NCI-H1930 (cell line): ENCODE results near the gene ANO8.
"Not testable (repeated sequence)": the region's sequence is repeated elsewhere in the genome, so short reads cannot be mapped to it uniquely, and the experiment has no call there.

Experiments used
- DNase-seq, 2 experiments: peaks; one replicate each; lab custom pipeline; 2025; lab: John Stamatoyannopoulos, UW

The ANO8 gene, protein sequence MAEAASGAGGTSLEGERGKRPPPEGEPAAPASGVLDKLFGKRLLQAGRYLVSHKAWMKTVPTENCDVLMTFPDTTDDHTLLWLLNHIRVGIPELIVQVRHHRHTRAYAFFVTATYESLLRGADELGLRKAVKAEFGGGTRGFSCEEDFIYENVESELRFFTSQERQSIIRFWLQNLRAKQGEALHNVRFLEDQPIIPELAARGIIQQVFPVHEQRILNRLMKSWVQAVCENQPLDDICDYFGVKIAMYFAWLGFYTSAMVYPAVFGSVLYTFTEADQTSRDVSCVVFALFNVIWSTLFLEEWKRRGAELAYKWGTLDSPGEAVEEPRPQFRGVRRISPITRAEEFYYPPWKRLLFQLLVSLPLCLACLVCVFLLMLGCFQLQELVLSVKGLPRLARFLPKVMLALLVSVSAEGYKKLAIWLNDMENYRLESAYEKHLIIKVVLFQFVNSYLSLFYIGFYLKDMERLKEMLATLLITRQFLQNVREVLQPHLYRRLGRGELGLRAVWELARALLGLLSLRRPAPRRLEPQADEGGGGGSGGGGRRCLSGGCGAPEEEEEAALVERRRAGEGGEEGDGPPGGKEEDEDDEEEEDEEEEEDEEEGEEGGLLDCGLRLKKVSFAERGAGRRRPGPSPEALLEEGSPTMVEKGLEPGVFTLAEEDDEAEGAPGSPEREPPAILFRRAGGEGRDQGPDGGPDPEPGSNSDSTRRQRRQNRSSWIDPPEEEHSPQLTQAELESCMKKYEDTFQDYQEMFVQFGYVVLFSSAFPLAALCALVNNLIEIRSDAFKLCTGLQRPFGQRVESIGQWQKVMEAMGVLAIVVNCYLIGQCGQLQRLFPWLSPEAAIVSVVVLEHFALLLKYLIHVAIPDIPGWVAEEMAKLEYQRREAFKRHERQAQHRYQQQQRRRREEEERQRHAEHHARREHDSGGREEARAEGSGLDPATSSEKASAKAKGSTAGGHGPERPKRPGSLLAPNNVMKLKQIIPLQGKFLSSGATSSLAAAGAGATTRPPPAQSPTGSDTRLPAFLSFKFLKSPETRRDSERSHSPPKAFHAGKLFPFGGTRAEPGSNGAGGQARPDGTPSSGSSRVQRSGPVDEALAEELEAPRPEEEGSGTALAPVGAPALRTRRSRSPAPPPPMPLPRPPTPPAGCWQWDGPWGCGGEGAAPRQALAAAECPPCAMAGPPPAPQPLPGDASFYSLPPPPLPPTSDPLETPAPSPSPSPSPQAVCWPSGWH

DNA sequence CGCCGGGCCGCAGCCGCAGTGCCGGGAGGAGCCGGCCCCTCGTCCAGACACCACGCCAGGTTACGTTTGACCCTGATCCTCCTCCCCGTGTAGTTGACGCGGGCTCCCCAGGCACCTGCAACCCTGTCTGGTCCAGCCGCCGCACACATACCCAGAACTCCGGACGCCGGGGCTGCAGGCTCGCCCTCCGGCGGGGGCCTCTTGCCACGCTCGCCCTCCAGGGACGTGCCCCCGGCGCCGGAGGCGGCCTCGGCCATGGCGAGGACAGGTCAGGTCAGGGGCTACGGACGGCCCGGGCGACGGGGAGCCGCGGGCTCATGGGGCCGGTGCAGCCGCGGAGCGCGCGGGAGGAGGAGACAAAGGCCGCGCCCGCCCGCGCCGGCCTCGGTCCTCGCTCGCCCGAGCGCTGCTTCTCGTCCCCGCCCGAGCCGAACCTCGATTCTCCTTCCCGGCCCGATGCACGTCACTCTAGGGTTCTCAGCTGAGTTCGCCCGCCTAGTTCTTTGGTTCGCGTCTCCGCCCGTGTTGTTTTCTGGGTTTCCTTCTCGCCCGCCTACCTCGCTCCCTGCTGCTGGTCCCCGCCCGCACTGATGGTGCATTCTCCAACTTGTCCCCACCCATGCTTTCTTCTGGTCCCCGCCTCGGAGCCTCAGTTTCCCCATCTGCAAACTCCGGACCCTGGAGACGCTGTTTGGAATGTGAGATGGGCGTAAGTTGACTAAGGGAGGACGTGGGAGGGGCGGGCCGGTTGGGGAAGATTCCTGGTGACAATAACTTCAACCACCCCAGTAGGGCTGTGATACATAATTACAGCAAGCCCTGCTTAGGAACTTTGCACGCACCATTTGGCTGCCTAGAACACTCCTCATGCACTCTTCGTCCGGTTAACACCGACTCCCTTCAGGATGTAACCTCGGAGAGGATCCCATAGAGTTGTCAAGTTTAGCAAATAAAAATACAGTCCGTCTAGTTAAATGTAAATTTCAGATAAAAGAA, at the start of gene ANO8:
Gene ANO8, minus strand, starts transcription at position 442 of the 996 bp plus-strand sequence. Its CDS starts 185 bp downstream, at position 257.
- DNase-seq, result peak; percentile 80 to 86

DNA sequence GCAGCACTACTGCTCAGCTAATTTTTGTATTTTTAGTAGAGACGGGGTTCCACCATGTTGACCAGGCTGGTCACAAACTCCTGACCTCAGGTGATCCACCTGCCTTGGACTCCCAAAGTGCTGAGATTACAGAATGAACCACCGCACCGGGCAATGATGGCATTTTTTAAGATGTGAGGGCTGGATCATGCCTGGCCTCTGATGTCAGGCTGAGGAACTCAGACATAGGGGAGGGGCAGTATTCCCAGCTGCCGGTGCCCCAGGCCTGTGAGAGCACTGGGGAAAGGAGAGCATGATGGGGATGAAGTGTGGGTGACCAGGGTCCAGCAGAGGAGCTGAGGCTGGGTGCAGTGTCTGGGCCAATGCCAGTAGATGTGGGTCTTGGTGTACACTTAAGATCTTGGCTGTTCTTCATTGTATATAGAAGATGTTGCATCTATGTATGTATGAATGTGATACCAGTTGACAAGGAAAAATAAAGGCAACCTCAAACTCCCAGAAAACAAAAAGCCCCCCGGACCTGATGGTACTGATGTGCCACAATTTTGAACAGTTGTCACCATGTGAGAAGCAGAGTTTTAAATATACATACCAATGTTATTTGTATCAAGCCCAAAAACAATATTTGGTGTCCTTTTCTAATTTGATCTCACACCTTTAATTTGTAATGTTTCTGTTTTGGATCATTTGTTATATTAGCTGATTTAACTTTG, 45.9 kb upstream of the ANO8 start:
- DNase-seq, result no peak

DNA sequence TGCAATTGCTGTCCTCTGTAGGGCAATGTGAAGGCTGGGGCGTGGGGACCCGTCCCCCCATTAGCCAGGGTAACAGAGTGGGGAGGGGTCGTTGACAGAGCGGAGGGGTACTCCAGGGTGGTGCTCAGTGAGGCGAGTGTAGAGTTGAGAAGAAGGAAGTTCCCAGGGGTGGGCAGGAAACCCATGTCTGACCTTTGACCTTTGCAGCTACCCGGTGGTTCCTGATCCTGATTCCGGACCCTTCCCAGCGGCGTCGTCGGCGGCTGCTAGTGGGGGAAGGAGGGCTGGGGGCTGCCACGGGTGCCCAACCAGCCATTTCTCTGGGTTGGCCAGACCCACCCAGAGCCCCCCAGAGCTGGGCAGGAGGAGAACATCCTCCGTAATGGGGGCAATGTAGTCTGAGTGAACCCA, 44.6 kb upstream of the ANO8 start:
- no peak for DNase-seq

DNA sequence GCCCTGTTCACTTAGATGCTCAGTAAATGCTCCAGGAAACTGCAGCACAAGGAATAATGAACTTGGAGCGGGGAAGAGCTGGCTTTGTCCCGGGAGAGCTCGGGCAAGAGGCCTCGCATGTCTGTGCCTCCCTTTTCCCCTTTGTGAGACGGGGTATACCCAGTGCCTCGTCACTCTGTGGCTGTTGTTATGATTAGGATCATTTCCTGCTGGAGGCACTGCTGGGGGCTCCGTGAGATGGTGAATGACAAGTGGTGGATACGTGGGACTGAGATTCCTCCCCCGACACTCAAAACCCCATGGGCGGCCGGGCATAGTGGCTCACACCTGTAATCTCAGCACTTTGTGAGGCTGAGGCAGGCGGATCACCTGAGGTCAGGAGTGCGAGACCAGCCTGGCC, 43.6 kb upstream of the ANO8 start:
- DNase-seq, result no peak

DNA sequence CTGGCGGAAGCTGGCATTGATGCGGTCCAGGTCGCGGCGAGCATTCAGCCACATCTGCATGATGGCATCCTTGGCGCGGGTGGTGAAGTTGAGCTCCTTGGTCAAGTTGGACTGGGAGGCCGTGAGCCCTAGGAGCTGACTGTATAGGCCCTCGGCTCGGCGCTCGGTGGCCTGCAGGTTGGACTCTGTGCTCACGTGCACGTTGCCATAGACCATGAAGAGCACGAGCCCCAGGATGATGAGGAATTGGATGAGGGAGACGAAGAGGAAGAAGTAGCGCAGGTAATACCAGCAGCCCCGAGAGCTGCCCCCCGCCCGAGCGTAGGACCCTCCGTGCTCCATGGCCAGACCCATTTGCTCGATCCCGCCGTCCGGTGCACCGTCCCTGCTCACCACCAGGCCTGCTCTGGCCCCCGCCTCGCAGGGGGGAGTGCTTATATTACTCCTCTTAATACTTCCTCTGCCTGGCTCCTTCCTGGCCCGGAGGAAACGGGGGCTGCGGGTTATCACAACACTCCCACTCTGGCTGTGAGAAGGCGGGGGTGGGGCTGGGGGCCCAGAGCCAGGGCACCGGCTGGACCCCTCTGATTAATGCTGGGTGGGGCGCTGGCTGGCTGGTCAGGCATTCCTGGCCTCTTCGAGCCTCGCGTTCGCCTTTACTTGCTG, 42.4 kb upstream of the ANO8 start, which contains the start of gene PLVAP:
Gene PLVAP, minus strand, starts transcription at position 408 of the 666 bp plus-strand sequence. Its CDS starts 54 bp downstream, at position 354.
- no peak for DNase-seq

DNA sequence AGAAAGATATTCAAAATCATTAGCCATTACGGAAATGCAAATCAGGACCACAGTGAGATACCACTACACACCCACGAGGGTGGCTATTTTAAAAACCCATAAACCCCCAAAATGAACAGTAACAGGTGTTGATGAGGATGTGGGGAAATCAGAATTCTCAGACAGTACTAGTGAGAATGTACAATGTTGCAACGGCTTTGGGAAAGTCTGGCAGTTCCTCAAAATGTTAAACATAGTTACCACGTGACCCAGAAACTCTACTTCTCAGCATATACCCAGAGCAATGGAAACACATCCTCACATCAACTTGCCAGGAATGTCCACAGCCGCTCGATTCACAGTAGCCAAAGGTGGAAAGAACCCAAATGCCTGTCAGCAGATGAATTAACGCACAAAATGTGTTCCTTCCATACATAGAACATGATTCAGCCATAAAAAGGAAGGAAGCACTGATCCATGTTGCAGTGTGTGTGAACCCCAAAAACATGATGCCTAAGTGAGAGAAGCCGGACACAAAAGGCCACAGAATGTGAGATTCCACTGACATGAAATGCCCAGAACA, 35.5 kb upstream of the ANO8 start:
- DNase-seq, result no peak

DNA sequence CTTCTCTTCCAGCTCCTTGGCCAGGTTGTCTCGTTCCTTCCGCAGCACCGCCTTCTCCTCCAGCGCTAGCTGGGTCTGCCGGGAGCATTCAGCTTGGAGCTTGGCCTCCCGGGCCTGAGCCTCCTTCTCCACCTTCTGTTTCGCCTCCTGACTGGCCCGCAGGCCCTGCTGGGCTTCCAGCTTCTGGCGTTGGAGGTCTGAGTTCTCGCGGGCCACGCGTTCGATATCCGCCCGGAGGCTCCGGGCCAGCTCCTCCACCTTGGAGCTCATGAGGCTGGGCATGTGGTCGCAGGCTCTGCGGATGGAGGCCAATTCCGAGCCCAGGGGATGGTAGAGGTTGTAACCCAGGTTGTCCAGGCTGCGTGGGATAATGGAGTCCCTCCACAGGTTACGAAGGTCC, 30.7 kb upstream of the ANO8 start:
- no peak for DNase-seq

DNA sequence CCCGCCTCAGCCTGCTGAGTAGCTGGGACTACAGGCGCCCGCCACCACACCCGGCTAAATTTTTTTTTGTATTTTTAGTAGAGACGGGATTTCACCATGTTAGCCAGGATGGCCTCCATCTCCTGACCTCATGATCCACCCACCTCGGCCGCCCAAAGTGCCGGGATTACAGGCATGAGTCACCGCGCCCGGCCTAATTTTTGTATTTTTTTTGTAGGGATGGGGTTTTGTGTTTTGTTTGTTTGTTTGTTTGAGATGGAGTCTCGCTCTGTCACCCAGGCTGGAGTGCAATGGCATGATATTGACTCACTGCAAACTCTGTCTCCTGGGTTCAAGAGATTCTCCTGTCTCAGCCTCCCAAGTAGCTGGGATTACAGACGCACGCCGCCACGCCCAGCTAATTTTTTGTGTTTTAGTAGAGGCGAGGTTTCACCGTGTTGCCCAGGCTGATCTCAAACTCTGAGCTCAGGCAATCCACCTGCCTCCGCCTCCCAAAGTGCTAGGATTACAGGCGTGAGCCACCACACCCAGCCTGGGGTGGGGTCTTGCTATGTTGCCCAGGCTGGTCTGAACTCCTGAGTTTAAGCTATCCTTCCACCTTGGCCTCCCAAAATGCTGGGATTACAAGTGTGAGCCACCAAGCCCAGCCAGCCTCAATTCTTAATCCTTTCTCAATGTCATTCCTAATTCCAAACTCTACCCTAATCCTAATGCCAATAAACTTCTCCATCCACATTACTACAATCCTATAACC, 29.4 kb upstream of the ANO8 start:
- DNase-seq, result not testable (repeated sequence)

DNA sequence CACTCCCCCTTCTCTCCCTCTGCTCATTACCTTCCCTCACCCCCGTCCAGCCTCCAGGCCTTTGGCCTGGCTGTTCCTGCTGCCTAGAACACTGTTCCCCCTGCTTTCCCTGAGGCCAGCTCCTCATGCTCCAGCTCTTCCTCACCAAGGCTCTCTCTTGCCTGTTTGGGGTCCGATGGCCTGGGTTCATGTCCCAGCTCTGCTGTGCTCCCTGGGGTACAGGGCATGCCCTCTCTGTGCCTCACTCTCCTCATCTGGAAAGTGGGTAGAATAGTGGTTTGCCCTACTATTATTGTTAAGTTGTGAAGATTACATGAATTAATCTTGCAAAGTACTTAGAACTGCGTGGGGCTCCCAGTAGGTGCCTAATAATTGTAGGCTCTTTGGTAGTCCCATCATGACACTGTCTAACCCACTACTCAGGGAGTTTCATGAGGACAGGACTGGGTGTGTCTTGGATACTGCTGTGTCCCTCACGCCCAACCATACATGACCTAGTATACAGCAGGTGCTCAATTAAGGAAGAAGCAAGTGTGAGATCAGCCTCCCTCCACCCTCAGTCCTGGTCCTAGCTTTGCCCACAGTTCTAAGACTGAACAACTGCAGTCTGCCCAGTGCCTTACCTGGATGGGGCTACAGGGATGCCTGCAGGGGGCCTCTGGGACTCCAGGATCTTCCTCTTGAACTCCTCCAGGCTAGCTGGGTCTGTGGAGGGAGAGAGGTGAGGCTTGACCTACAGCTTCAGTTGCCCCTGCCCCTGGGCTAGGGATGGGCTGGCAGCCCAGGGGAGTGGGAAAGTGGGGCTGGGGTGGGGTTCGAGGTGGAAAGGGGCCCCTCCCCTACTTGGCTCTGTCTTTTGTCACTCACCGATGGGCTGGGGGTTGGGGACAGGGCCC, 25.5 kb upstream of the ANO8 start:
- no peak for DNase-seq

DNA sequence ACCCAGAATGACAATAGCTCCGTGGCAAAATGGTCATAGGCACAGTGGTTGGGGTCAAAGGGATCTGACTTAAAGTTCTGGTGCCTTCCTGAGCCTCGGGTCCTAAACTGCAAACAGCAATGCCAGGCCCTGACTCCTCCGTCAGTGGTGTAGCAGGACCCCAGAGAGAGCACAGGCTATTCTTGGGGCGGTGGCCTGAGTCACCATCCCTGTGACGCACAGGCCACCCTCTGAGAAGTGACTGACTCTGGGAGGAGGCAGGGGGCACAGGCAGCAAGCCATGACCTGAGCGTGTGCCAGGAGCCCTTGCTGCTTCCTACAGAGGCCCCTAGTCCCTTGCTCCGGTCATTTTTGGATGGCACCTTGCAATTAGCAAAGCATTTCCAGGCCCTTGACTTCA, 23.7 kb upstream of the ANO8 start:
- no peak for DNase-seq

DNA sequence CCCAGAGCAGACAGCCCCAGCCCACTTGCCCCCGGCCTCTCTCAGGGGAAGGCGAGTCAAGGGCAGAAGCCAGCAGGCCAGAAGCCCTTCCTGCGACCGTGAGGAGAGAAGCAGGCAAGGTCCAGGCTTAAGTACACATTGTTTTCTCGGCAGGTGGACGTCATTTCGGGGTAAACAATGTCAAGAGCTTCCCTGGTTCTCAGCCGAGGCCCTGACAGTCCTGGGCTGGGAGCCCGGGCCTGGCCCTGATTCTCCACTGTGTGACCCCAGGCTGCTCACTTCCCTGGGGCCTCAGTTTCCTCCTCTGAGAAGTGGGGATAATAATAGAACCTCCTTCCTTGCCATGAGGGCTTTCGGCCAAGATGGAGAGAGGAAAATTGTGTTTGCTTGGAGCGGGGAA, 23.1 kb upstream of the ANO8 start:
- no peak for DNase-seq

DNA sequence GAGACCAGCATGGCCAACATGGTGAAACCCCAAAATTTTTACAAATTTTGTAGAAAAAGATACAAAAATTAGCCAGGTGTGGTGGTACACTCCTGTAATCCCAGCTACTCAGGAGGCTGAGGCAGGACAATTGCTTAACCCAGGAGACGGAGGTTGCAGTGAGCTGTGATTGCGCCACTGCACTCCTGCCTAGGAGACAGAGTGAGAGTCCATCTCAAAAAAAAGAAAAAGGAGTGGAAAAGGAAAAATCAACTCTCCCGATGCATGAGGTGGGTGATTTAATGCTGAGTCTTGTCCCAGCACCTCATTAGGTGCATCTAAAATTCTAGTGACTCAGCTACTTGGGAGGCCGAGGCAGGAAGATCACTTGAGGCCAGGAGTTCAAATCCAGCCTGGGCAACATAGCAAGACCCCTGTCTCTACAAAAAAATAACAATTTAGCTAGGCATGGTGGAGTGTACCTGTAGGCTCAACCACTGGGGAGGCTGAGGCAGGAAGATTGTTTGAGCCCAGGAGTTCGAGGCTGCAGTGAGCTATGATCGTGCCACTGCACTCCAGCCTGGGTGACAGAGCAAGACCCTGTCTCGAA, 22.5 kb upstream of the ANO8 start:
- no peak for DNase-seq

DNA sequence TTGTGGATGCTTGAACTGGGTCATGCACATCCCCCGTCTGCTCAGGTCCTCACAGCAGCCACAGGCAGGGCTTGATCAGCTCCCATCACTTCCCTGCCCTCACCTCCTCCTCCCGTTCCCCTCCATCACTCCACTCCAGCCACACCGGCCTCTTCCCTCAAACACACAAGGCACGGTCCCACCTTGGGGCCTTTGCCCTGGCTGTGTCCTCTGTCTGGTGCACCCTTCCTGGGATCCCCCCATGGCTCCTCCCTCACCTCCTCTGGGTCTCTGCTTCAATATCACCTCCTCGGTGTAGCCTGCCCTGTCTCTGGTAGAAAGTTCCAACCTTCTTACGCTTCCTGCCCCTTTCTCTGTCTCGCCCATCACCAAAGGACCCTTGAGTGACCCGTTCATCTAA, 18.7 kb upstream of the ANO8 start:
- DNase-seq, result no peak

DNA sequence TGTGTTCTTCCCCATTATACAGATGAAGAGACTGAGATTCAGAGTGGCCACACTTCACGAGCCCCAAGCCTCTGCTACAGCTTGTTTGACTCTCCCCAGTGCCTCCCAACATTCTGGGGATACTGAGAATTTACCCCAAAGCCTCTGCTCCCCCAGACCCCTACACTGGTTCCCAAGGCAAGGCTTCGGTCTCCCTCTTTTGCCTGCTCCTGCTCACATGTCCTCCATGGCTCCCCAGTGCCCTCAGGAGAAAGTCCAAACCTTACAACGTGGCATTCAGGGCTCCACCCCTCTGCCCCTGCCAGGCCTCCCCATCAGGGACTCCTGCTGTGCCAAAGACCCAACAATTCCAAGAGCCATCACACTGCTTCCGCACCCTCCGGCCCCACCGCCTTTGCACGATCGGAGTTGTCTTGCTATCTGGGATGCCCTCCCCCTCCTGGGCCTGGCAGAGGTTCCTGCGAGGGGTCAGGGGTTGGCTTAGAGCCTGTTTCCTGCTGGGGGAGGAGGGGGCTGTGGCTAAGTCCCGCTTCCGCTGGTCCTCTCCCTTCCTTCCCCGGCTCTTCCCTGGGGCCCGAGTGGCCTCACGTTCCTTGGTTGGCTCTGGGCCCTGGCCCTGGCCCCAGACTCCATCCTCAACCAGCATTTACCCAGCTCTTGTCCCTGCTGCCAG, 18.1 kb upstream of the ANO8 start:
- DNase-seq, result no peak

DNA sequence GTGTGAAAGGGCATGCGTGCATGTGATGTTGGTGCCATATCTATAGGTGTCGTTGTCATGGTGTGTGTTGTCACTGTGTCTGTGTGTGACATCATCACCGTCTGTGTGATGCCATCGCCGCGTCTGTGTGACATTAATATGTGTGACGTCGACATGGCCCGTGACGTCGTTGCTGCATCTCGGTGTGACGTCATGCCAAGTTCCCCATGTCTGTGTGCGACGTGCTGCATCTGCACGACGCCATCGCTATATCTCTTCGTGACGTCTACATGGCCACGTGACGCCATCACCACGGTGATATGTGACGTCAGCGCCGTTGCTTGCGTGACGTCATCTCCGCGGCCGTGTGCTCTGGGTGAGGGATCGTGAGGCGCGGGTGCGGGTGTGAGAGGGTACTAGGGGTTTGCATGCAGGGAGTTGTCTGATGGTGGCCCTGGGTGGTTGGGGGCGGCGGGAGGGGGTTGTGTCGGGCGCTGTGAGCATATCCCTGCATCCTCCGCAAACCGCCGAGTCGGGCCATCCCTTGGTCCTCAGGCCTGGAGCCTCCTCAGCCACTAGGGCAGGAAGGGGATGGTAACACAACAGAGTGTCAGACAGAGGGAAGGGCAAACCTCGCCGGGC, 17.3 kb upstream of the ANO8 start:
- peak in 1 of 2 experiments; percentile 8 for DNase-seq

DNA sequence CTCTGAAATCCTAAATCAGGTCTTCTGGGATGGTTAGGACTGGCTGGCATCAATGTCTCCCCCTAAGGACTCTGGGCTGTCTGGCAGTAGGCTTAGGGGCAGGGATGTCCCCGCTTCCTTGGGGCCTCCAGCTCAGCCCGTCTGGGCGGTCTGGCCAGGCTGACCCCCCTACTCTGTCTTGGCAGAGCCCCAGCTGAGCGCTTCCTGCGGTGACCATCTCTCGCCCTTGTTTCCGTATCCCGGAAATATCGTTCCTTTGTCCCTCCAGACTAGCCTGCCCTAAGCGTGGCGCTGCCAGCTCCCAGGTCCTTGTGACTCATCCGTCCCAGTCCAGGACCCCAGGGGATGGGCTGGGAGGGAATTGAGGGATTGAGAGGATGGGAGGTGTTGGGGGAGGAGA, 14.0 kb upstream of the ANO8 start:
- peak in 1 of 2 experiments; percentile 17 for DNase-seq
